Erythroblast (primary cell): ENCODE results near the gene MAPK8.

Experiments used
- GATA1 ChIP-seq: IDR thresholded peaks from 2 replicates; pipeline ENCODE4 v1.6.1; 2011; ENCODE audit warnings: low read depth, mild to moderate bottlenecking, control low read depth, low read length, moderate library complexity
- POLR2A ChIP-seq: IDR thresholded peaks from 2 replicates; pipeline ENCODE4 v1.6.1; 2011; ENCODE audit warnings: mild to moderate bottlenecking, low read length

GRCh38 chr10:48414160-48414559 lies 107.7 kb downstream of the MAPK8 start:
- no peak for TF ChIP-seq POLR2A
- TF ChIP-seq GATA1 = no peak
